NCI-H774 (cell line): ENCODE data around the gene IMMP2L.
"Not testable (repeated sequence)": the region's sequence is repeated elsewhere in the genome, so short reads cannot be mapped to it uniquely, and the experiment has no call there.

Source experiments
- DNase-seq: peaks from one replicate; lab custom pipeline; 2025; lab: John Stamatoyannopoulos, UW

IMMP2L gene

GRCh38 chr7:110988348-110988747 lies 573.9 kb downstream of the IMMP2L start:
- DNase-seq = no peak

GRCh38 chr7:110987127-110987693 lies 575.1 kb downstream of the IMMP2L start:
- DNase-seq = no peak

- no peak for DNase-seq
These were observed 578.4 kb downstream of the IMMP2L start for GRCh38 chr7:110983822-110984456.

- DNase-seq = no peak
These were observed 585.1 kb downstream of the IMMP2L start for GRCh38 chr7:110977127-110977737.

GRCh38 chr7:110975486-110975885 lies 586.8 kb downstream of the IMMP2L start:
- DNase-seq = no peak

GRCh38 chr7:110974441-110974840 lies 587.9 kb downstream of the IMMP2L start:
- no peak for DNase-seq

- no peak for DNase-seq
These were observed 588.9 kb downstream of the IMMP2L start for GRCh38 chr7:110973196-110973990.

GRCh38 chr7:110964775-110965174 lies 597.5 kb downstream of the IMMP2L start:
- no peak for DNase-seq

- no peak for DNase-seq
These were observed 599.5 kb downstream of the IMMP2L start for GRCh38 chr7:110962826-110963225.

GRCh38 chr7:110962374-110962773 lies 599.9 kb downstream of the IMMP2L start:
- no peak for DNase-seq

GRCh38 chr7:110960811-110961210 lies 601.5 kb downstream of the IMMP2L start:
- no peak for DNase-seq

GRCh38 chr7:110948280-110948679 lies 614.0 kb downstream of the IMMP2L start:
- DNase-seq = no peak

- DNase-seq = no peak
These were observed 614.9 kb downstream of the IMMP2L start for GRCh38 chr7:110947408-110947807.

- DNase-seq = no peak
These were observed 617.2 kb downstream of the IMMP2L start for GRCh38 chr7:110944966-110945644.

- no peak for DNase-seq
These were observed 617.8 kb downstream of the IMMP2L start for GRCh38 chr7:110944448-110944847.

GRCh38 chr7:110943701-110944345 lies 618.5 kb downstream of the IMMP2L start:
- no peak for DNase-seq

- DNase-seq = no peak
These were observed 620.9 kb downstream of the IMMP2L start for GRCh38 chr7:110941385-110941784.

- DNase-seq = no peak
These were observed 621.5 kb downstream of the IMMP2L start for GRCh38 chr7:110940756-110941155.

- DNase-seq = no peak
These were observed 624.1 kb downstream of the IMMP2L start for GRCh38 chr7:110938165-110938564.

- not testable (repeated sequence) for DNase-seq
These were observed 625.6 kb downstream of the IMMP2L start for GRCh38 chr7:110936665-110937064.

- DNase-seq = no peak
These were observed 632.6 kb downstream of the IMMP2L start for GRCh38 chr7:110929480-110930249.
